RWPE2 (cell line): Measurements from ENCODE around the gene GNG12.
A peak's percentile ranks its signal among the peaks of the same experiment; 100 is the strongest.

Experiments
- ATAC-seq: fragments of 200-7000 bp; cut with Tn5 transposase; 3 replicates; pipeline ENCODE4 v1.9.1; 2021; ENCODE audit warnings: low read depth
- DNase-seq: peaks from one replicate; pipeline ENCODE4 v3.0.0-alpha.2; 2020; ENCODE audit warnings: low spot score
- H3K27ac ChIP-seq: fragments of 450-650 bp; 2 replicates; pipeline ENCODE4 v1.5.1; 2017; ENCODE audit warnings: mild to moderate bottlenecking; ENCODE audit not compliant: poor library complexity, severe bottlenecking
- H3K27me3 ChIP-seq: fragments of 250-450 bp; sonication (Bioruptor Pico); 2 replicates; pipeline ENCODE4 v1.5.1; 2021; ENCODE audit warnings: mild to moderate bottlenecking, moderate library complexity; ENCODE audit not compliant: insufficient read depth, poor library complexity, severe bottlenecking
- H3K36me3 ChIP-seq: fragments of 250-450 bp; sonication (Bioruptor Pico); 2 replicates; pipeline ENCODE4 v1.5.1; 2020; ENCODE audit warnings: low read depth, mild to moderate bottlenecking, moderate library complexity
- H3K4me1 ChIP-seq: fragments of 250-450 bp; sonication (Bioruptor Pico); 2 replicates; pipeline ENCODE4 v1.5.1; 2021; ENCODE audit warnings: mild to moderate bottlenecking, moderate library complexity; ENCODE audit not compliant: insufficient read depth, poor library complexity, severe bottlenecking
- H3K4me3 ChIP-seq: fragments of 250-450 bp; sonication (Bioruptor Pico); 2 replicates; pipeline ENCODE4 v1.5.1; 2021; ENCODE audit warnings: mild to moderate bottlenecking, moderate library complexity; ENCODE audit not compliant: severe bottlenecking
- H3K9me3 ChIP-seq: fragments of 250-450 bp; sonication (Bioruptor Pico); 2 replicates; pipeline ENCODE4 v1.5.1; 2021; ENCODE audit warnings: mild to moderate bottlenecking, moderate library complexity; ENCODE audit not compliant: severe bottlenecking
- CTCF ChIP-seq: fragments of 450-650 bp; IDR thresholded peaks from one replicate; pipeline ENCODE4 v1.5.1; 2017; ENCODE audit warnings: mild to moderate bottlenecking, moderate library complexity; ENCODE audit not compliant: poor library complexity, severe bottlenecking

Gene GNG12

GRCh38 chr1:67679691-67680090 lies 153.6 kb downstream of the GNG12 start:
- H3K27ac ChIP-seq = peak overlapping the region; percentile 18
- H3K9me3 ChIP-seq = no peaks in the 10 kb centered on the region
- DNase-seq = no peak
- peak; percentile 60 for ATAC-seq
- no peak for TF ChIP-seq CTCF
- peaks cover 24% of the 10 kb centered on the region for H3K4me1 ChIP-seq
- H3K4me3 ChIP-seq = no peak overlapping the region
- H3K27me3 ChIP-seq = no peaks in the 10 kb centered on the region
- H3K36me3 ChIP-seq = no peaks in the 10 kb centered on the region

GRCh38 chr1:67677930-67678329 lies 155.3 kb downstream of the GNG12 start:
- Histone ChIP-seq H3K4me3 (no peak overlapping the region), H3K4me1 (peaks cover 7% of the 10 kb centered on the region), H3K9me3 (no peaks in the 10 kb centered on the region), H3K27ac (no peak overlapping the region), H3K36me3 (no peaks in the 10 kb centered on the region), H3K27me3 (no peaks in the 10 kb centered on the region)
- no peak for ATAC-seq
- DNase-seq = no peak
- TF ChIP-seq CTCF = no peak

GRCh38 chr1:67677408-67677807 lies 155.9 kb downstream of the GNG12 start:
- no peak for TF ChIP-seq CTCF
- ATAC-seq = no peak
- H3K36me3 ChIP-seq = no peaks in the 10 kb centered on the region
- H3K4me1 ChIP-seq = peaks cover 4% of the 10 kb centered on the region
- DNase-seq = no peak
- H3K4me3 ChIP-seq = no peak overlapping the region
- no peak overlapping the region for H3K27ac ChIP-seq
- H3K27me3 ChIP-seq = no peaks in the 10 kb centered on the region
- H3K9me3 ChIP-seq = no peaks in the 10 kb centered on the region

GRCh38 chr1:67676946-67677345 lies 156.3 kb downstream of the GNG12 start:
- DNase-seq = no peak
- H3K4me3 ChIP-seq = no peak overlapping the region
- peak; percentile 11 for TF ChIP-seq CTCF
- H3K27me3 ChIP-seq = no peaks in the 10 kb centered on the region
- peaks cover 4% of the 10 kb centered on the region for H3K4me1 ChIP-seq
- ATAC-seq = no peak
- no peaks in the 10 kb centered on the region for H3K9me3 ChIP-seq
- no peak overlapping the region for H3K27ac ChIP-seq
- no peaks in the 10 kb centered on the region for H3K36me3 ChIP-seq

GRCh38 chr1:67676287-67676686 lies 157.0 kb downstream of the GNG12 start:
- ATAC-seq (no peak), DNase-seq (no peak)
- Histone ChIP-seq H3K4me3 (no peak overlapping the region), H3K4me1 (peaks cover 4% of the 10 kb centered on the region), H3K27me3 (no peaks in the 10 kb centered on the region), H3K36me3 (no peaks in the 10 kb centered on the region), H3K9me3 (no peaks in the 10 kb centered on the region), H3K27ac (no peak overlapping the region)
- no peak for TF ChIP-seq CTCF
